SK-N-SH treated with all-trans-retinoic acid at 6 μM for 48 hours (cell line): Measurements from ENCODE around the gene NPTXR.

ENCODE experiments used
- ATAC-seq: fragments of 200-7000 bp; cut with Tn5 transposase; 3 replicates; pipeline ENCODE4 v1.9.1; 2020; ENCODE audit warnings: mild to moderate bottlenecking, moderate library complexity
- ARNTL ChIP-seq: fragments of 450-650 bp; formaldehyde crosslinking; IDR thresholded peaks from 2 replicates; pipeline ENCODE4 v1.5.0; 2020; ENCODE audit warnings: low read depth, mild to moderate bottlenecking, moderate library complexity, borderline replicate concordance
- BACH2 ChIP-seq: fragments of 250-450 bp; sonication (Bioruptor Pico); IDR thresholded peaks from 2 replicates; pipeline ENCODE4 v1.9.0; 2021; ENCODE audit warnings: mild to moderate bottlenecking, borderline replicate concordance
- CSDC2 ChIP-seq: fragments of 250-450 bp; sonication (Bioruptor Pico); IDR thresholded peaks from 2 replicates; pipeline ENCODE4 v1.5.0; 2020; ENCODE audit warnings: mild to moderate bottlenecking, moderate library complexity
- ESRRG ChIP-seq: fragments of 250-450 bp; sonication (Bioruptor Pico); IDR thresholded peaks from 2 replicates; pipeline ENCODE4 v1.6.1; 2021; ENCODE audit warnings: mild to moderate bottlenecking
- GLIS3 ChIP-seq: fragments of 250-450 bp; sonication (Bioruptor Pico); IDR thresholded peaks from 2 replicates; pipeline ENCODE4 v1.5.0; 2020; ENCODE audit warnings: mild to moderate bottlenecking, moderate library complexity
- ISL1 ChIP-seq: fragments of 250-450 bp; sonication (Bioruptor Pico); IDR thresholded peaks from 2 replicates; pipeline ENCODE4 v2.1.2; 2022; ENCODE audit warnings: mild to moderate bottlenecking, moderate library complexity
- OSR1 ChIP-seq: fragments of 250-450 bp; sonication (Bioruptor Pico); IDR thresholded peaks from 2 replicates; pipeline ENCODE4 v1.8.0; 2022; ENCODE audit warnings: moderate library complexity, mild to moderate bottlenecking, inconsistent platforms
- PPARA ChIP-seq: fragments of 250-450 bp; sonication (Bioruptor Pico); IDR thresholded peaks from 2 replicates; pipeline ENCODE4 v1.5.0; 2020; ENCODE audit warnings: mild to moderate bottlenecking, borderline replicate concordance
- RARB ChIP-seq: fragments of 250-450 bp; sonication (Bioruptor Pico); IDR thresholded peaks from 2 replicates; pipeline ENCODE4 v1.8.0; 2021; ENCODE audit warnings: mild to moderate bottlenecking, moderate library complexity
- TCF4 ChIP-seq: fragments of 250-450 bp; sonication (Bioruptor Pico); IDR thresholded peaks from 2 replicates; pipeline ENCODE4 v1.8.0; 2021; ENCODE audit warnings: mild to moderate bottlenecking, moderate library complexity, borderline replicate concordance
- TOX ChIP-seq: fragments of 250-450 bp; sonication (Bioruptor Pico); IDR thresholded peaks from 2 replicates; pipeline ENCODE4 v1.8.0; 2021; ENCODE audit warnings: mild to moderate bottlenecking, moderate library complexity, borderline replicate concordance
- ZC3H10 ChIP-seq: fragments of 250-450 bp; sonication (Bioruptor Pico); IDR thresholded peaks from 2 replicates; pipeline ENCODE4 v1.5.1; 2021; ENCODE audit warnings: mild to moderate bottlenecking, moderate library complexity
- ZFP3 ChIP-seq: fragments of 250-450 bp; sonication (Bioruptor Pico); IDR thresholded peaks from 2 replicates; pipeline ENCODE4 v1.5.0; 2020; ENCODE audit warnings: mild to moderate bottlenecking, moderate library complexity
- ZFP30 ChIP-seq: fragments of 450-650 bp; formaldehyde crosslinking; IDR thresholded peaks from 2 replicates; pipeline ENCODE4 v1.5.0; 2022; ENCODE audit warnings: mild to moderate bottlenecking, moderate library complexity
- ZNF565 ChIP-seq: fragments of 450-650 bp; formaldehyde crosslinking; conservative IDR thresholded peaks from 2 replicates; pipeline ENCODE4 v1.5.0; 2020; ENCODE audit warnings: low read depth, mild to moderate bottlenecking, moderate library complexity
- ZNF70 ChIP-seq: fragments of 450-650 bp; formaldehyde crosslinking; IDR thresholded peaks from 2 replicates; pipeline ENCODE4 v1.5.0; 2020; ENCODE audit warnings: mild to moderate bottlenecking, moderate library complexity
- ZNF8 ChIP-seq: fragments of 450-650 bp; formaldehyde crosslinking; IDR thresholded peaks from 2 replicates; pipeline ENCODE4 v1.5.0; 2020; ENCODE audit warnings: mild to moderate bottlenecking, moderate library complexity
- TF ChIP-seq, protein P1 (sequence below): fragments of 250-450 bp; sonication (Bioruptor Pico); IDR thresholded peaks from 2 replicates; pipeline ENCODE4 v1.5.1; 2020; ENCODE audit warnings: low read depth, mild to moderate bottlenecking, moderate library complexity
- TF ChIP-seq, protein P2 (sequence below): fragments of 250-450 bp; sonication (Bioruptor Pico); IDR thresholded peaks from 2 replicates; pipeline ENCODE4 v1.5.0; 2020; ENCODE audit warnings: mild to moderate bottlenecking, moderate library complexity
- TF ChIP-seq, protein P3 (sequence below): fragments of 250-450 bp; sonication (Bioruptor Pico); IDR thresholded peaks from 2 replicates; pipeline ENCODE4 v1.8.0; 2021; ENCODE audit warnings: low read depth, mild to moderate bottlenecking, moderate library complexity, borderline replicate concordance
- TF ChIP-seq, protein P4 (sequence below): fragments of 250-450 bp; sonication (Bioruptor Pico); IDR thresholded peaks from 2 replicates; pipeline ENCODE4 v1.5.1; 2021; ENCODE audit warnings: mild to moderate bottlenecking, moderate library complexity
- TF ChIP-seq, protein P5 (sequence below): fragments of 250-450 bp; sonication (Bioruptor Pico); IDR thresholded peaks from 2 replicates; pipeline ENCODE4 v1.8.0; 2020; ENCODE audit warnings: mild to moderate bottlenecking, moderate library complexity, borderline replicate concordance

NPTXR gene

DNA sequence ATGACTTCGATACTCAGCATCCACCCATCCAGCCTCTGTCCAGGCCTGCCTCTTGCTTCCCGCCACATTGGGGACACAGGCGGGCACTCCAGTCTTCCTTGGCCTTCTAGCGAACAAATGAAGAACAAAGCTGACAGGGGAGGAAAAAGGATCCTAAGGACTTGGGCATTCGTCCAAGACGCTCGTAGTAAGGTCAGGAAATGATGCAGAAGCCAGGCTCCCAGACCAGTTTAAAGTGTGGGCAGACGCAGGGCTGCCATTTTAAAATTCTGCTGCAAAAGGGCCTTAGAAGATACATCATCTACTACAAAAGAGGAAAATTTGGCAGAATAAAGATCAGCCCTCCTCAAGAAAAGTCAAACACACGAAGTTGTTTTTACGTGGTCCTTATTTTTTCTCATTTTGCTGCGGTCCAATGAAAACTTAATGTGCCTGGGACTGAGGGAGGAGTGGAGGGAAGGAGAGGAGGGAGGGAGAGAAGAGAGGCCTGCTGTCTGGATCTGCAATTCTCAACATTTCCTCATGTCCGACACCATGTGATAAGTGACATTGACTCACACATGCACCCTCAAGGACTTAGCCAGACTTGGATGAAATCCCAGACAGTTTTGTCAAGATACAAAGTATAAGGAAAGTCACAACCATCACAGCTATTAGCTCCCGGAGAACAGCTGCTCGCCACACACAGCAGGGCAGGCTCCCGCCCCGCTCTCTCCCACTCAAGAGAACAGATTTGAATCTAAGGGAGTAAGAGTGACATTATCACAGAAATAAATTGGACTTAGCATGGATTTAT lies 55.6 kb downstream of the NPTXR start (continued):
- TF ChIP-seq, protein P1, sequence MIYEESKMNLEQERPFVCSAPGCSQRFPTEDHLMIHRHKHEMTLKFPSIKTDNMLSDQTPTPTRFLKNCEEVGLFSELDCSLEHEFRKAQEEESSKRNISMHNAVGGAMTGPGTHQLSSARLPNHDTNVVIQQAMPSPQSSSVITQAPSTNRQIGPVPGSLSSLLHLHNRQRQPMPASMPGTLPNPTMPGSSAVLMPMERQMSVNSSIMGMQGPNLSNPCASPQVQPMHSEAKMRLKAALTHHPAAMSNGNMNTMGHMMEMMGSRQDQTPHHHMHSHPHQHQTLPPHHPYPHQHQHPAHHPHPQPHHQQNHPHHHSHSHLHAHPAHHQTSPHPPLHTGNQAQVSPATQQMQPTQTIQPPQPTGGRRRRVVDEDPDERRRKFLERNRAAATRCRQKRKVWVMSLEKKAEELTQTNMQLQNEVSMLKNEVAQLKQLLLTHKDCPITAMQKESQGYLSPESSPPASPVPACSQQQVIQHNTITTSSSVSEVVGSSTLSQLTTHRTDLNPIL, result no peak
- TF ChIP-seq RARB (CRISPR knock-in tag), result no peak

DNA sequence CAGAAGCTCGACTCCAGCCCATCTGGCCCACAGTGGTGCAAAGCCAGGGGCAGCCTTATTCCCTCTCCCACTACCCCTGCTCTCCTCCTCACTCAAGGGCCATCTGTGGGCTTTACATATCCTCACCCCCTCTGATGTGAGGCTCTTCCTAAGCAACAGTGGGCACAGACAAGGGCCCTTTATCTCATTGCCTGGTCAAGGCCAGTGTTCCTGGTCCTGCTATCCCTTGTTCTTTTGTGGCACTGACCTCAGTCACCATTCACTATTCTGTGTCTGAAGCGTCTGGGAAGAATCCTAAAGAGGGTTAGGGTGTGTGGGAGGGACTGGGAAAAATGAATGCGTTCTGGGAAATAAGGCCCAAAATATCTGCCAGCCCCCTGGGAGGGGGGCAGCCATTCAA lies 57.2 kb downstream of the NPTXR start:
- no peak for ATAC-seq
- no peak for TF ChIP-seq RARB (CRISPR knock-in tag)
- TF ChIP-seq, protein P2, sequence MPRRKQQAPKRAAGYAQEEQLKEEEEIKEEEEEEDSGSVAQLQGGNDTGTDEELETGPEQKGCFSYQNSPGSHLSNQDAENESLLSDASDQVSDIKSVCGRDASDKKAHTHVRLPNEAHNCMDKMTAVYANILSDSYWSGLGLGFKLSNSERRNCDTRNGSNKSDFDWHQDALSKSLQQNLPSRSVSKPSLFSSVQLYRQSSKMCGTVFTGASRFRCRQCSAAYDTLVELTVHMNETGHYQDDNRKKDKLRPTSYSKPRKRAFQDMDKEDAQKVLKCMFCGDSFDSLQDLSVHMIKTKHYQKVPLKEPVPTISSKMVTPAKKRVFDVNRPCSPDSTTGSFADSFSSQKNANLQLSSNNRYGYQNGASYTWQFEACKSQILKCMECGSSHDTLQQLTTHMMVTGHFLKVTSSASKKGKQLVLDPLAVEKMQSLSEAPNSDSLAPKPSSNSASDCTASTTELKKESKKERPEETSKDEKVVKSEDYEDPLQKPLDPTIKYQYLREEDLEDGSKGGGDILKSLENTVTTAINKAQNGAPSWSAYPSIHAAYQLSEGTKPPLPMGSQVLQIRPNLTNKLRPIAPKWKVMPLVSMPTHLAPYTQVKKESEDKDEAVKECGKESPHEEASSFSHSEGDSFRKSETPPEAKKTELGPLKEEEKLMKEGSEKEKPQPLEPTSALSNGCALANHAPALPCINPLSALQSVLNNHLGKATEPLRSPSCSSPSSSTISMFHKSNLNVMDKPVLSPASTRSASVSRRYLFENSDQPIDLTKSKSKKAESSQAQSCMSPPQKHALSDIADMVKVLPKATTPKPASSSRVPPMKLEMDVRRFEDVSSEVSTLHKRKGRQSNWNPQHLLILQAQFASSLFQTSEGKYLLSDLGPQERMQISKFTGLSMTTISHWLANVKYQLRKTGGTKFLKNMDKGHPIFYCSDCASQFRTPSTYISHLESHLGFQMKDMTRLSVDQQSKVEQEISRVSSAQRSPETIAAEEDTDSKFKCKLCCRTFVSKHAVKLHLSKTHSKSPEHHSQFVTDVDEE (CRISPR knock-in tag), result no peak
- no peak for TF ChIP-seq TOX
- TF ChIP-seq PPARA, result no peak
- TF ChIP-seq CSDC2 (CRISPR knock-in tag), result no peak
- no peak for TF ChIP-seq ZC3H10 (CRISPR knock-in tag)
- TF ChIP-seq, protein P3, sequence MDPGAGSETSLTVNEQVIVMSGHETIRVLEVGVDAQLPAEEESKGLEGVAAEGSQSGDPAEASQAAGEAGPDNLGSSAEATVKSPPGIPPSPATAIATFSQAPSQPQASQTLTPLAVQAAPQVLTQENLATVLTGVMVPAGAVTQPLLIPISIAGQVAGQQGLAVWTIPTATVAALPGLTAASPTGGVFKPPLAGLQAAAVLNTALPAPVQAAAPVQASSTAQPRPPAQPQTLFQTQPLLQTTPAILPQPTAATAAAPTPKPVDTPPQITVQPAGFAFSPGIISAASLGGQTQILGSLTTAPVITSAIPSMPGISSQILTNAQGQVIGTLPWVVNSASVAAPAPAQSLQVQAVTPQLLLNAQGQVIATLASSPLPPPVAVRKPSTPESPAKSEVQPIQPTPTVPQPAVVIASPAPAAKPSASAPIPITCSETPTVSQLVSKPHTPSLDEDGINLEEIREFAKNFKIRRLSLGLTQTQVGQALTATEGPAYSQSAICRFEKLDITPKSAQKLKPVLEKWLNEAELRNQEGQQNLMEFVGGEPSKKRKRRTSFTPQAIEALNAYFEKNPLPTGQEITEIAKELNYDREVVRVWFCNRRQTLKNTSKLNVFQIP (CRISPR knock-in tag), result no peak
- TF ChIP-seq ARNTL (CRISPR knock-in tag), result no peak
- no peak for TF ChIP-seq ZNF70 (CRISPR knock-in tag)
- no peak for TF ChIP-seq GLIS3
- TF ChIP-seq ZNF565 (CRISPR knock-in tag), result no peak
- TF ChIP-seq ZNF8 (CRISPR knock-in tag), result no peak
- TF ChIP-seq BACH2, result no peak
- TF ChIP-seq TCF4 (CRISPR knock-in tag), result no peak
- TF ChIP-seq, protein P4, sequence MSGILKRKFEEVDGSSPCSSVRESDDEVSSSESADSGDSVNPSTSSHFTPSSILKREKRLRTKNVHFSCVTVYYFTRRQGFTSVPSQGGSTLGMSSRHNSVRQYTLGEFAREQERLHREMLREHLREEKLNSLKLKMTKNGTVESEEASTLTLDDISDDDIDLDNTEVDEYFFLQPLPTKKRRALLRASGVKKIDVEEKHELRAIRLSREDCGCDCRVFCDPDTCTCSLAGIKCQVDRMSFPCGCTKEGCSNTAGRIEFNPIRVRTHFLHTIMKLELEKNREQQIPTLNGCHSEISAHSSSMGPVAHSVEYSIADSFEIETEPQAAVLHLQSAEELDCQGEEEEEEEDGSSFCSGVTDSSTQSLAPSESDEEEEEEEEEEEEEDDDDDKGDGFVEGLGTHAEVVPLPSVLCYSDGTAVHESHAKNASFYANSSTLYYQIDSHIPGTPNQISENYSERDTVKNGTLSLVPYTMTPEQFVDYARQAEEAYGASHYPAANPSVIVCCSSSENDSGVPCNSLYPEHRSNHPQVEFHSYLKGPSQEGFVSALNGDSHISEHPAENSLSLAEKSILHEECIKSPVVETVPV (CRISPR knock-in tag), result no peak
- no peak for TF ChIP-seq ISL1
- no peak for TF ChIP-seq ESRRG (CRISPR knock-in tag)

DNA sequence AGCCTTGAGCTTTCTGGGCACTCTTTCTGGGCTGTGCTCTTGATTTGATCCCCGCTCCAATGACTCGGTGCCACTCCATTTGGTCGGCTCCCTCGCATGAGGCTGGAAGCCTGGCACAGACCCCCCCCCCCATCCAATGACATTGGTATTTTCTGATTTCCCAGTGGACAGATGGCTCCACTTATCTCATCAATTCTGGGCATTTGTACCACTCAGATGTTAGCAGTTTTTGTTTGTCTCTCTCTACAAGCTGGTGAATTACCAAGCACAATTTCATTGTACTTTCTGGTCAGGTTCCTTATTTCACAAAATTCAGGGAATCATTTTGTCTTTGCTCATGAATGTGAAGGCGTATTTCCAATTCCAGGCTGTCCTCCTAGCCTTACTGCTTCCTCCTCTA lies 59.0 kb downstream of the NPTXR start:
- ATAC-seq, result no peak
- no peak for TF ChIP-seq ISL1
- TF ChIP-seq OSR1 (CRISPR knock-in tag), result no peak
- no peak for TF ChIP-seq TCF4 (CRISPR knock-in tag)
- no peak for TF ChIP-seq ZFP30 (CRISPR knock-in tag)
- TF ChIP-seq, protein P3 (CRISPR knock-in tag), result no peak
- no peak for TF ChIP-seq ARNTL (CRISPR knock-in tag)
- TF ChIP-seq, protein P5, sequence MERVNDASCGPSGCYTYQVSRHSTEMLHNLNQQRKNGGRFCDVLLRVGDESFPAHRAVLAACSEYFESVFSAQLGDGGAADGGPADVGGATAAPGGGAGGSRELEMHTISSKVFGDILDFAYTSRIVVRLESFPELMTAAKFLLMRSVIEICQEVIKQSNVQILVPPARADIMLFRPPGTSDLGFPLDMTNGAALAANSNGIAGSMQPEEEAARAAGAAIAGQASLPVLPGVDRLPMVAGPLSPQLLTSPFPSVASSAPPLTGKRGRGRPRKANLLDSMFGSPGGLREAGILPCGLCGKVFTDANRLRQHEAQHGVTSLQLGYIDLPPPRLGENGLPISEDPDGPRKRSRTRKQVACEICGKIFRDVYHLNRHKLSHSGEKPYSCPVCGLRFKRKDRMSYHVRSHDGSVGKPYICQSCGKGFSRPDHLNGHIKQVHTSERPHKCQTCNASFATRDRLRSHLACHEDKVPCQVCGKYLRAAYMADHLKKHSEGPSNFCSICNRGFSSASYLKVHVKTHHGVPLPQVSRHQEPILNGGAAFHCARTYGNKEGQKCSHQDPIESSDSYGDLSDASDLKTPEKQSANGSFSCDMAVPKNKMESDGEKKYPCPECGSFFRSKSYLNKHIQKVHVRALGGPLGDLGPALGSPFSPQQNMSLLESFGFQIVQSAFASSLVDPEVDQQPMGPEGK (CRISPR knock-in tag), result no peak
- TF ChIP-seq ZNF70 (CRISPR knock-in tag), result no peak
- TF ChIP-seq TOX, result no peak
- no peak for TF ChIP-seq ZNF8 (CRISPR knock-in tag)
- no peak for TF ChIP-seq CSDC2 (CRISPR knock-in tag)
- TF ChIP-seq ZNF565 (CRISPR knock-in tag), result no peak
- TF ChIP-seq ZFP3, result no peak
- TF ChIP-seq, protein P4 (CRISPR knock-in tag), result no peak
- TF ChIP-seq, protein P1, result no peak
- no peak for TF ChIP-seq GLIS3
- no peak for TF ChIP-seq RARB (CRISPR knock-in tag)
